AG08396 (cell line): Measurements from ENCODE around the gene TBCE.
A peak's percentile ranks its signal among the peaks of the same experiment; 100 is the strongest.
"Not testable (repeated sequence)": the region's sequence is repeated elsewhere in the genome, so short reads cannot be mapped to it uniquely, and the experiment has no call there.

Experiments
- DNase-seq: peaks from one replicate; pipeline ENCODE4 v3.0.0; 2012; ENCODE audit warnings: low spot score, mixed read lengths

Gene TBCE

DNA sequence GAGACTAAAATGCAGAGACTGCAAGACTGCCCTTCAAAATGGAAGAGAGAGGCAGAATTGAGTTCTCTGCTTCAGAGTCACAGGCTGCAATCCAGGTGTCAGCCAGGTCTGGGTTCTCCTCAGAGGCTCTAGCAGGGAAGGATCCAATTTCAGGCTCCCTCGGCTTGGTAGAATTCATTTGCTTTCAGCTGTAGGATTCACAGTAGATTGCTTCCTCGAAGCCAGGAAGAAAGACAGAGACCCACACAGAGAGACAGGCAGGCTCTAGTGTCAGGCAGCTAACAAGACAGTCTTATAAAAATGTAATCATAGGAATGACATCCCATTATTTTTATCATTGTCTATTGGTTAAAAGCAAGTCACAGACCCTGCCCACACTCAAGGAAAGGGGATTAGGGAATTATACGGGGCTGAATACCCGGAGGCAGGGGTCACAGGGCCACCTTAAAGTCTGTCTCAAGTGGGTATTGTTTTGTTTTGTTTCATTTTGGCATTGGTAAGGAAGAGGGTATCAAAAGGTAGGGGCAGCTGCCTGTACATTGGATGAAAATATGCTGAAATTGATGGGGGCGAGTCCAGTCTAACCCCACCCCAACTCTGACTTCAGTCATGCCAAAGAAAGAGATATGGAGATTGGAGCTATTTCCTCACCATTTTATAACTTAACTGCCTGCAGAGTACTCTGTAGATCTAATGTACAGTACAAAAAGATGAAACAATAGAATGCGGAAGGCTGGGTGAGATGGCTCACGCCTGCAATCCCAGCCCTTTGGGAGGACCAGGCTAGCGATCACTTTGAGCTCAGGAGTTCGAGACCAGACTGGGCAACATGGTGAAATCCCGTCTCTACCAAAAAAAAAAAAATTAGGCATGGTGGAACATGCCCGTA lies 9.5 kb upstream of the TBCE start:
- DNase-seq: no peak

DNA sequence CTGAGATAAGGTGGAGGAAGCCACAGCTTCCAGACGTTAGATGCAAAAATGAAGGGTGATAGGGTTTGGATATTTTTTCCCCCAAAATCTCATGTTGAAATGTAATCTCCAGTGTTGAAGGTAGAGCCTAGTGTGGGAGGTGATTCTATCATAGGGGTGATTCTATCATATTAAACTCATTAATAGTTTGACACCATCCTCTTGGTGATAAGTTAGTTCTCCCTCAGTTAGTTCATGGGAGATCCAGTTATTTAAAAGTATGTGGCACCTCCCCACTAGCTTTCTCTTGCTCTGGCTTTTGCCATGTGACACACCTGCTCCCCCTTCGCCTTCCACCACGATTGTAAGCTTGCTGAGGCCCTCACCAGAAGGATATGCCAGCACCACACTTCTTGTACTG lies 8.3 kb upstream of the TBCE start:
- DNase-seq: no peak

DNA sequence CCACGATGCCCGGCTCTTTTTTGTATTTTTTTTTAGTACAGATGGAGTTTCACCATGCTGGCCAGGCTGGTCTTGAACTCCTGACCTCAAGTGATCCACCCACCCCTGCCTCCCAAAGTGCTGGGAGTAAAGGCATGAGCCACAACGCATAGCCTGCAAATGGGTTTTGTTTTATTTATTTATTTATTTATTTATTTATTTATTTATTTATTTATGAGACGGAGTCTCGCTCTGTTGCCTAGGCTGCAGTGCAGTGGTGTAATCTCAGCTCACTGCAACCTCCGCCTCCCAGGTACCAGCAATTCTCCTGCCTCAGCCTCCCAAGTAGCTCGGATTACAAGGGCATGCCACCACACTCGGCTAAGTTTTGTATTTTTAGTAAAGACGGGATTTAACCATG lies 3.0 kb upstream of the TBCE start:
- not testable (repeated sequence) for DNase-seq

DNA sequence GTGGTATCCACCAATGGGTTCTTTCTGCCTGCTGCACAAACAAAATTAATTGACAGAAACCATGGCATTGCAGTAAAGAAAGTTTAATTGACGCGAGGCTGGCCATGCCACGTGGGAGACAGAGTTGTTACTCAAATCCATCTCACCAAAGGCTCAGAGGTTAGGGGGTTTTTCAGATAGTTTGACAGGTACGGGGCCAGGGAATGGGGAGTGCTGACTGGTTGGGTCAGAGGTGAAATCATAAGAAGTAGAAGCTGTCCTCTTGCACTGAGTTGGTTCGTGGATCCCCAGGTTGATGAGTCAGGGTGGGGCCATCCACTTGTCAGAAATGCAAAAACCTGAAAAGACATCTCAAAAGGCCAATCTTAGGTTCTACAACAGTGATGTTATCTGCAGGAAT lies 941 bp upstream of the TBCE start:
- no peak for DNase-seq

DNA sequence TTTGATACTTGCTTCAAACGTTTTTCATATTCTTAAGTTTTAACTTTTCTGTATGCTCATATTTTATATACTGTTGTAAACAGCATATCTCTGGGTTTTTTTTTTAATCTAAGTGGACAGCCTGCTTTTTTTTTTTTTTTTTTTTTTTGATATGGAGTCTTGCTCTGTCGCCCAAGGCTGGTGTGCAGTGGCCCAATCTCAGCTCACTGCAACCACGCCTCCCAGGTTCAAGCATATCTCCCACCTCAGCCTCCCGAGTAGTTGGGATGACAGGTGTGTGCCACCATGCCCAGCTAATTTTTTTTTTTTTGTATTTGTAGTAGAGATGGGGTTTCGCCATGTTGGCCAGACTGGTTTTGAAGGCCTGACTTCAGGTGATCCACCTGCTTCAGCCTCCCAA lies 1.2 kb downstream of the TBCE start:
- DNase-seq: no peak

DNA sequence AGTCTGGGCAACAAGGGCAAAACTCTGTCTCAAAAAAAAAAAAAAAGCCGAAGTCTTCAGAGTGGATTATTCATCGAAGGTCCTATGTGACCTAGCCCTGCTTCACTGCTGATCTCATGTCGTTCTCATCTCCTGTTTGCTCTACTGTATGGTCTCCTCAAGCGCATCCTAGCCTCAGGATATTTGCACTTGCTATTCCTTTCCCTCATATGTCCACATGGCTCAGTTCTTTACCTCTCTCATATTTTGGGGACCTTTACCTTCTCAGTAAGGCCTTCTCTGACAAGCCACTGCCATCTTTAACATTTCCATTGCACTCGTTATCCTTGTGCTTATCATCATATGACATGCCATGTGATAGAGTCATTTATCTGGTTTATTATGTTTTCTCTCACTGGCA lies 2.6 kb downstream of the TBCE start:
- DNase-seq: no peak

DNA sequence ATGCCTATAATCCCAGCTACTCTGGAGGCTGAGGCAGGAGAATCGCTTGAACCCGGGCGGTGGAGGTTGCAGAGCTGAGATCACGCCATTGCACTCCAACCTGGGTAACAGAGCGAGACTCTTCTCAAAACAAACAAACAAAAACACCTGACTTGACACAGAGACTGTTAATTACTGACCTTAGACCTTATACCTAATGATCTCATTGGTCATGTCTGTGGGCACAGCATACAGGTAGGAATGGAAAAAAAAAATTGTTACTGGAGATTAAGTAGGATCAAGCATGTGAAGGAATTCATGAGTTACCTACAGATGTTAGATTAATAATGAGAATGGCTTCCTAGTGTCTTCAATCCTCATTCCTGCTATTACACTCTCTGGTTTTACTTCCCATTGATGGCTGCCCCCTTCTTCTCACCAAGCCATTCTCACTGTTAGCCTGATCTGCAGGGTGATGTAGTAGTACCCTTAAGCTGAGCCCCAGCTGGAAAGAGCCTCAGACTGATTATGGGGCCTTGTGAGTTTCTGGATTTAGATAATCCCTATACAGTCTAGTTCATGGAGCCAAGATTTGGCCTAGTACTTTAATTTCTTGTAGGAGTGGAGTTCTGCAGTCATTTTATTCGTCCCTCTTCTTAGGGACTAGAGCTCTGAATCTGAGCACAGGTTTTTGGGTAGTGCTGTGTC lies 8.8 kb downstream of the TBCE start:
- no peak for DNase-seq

DNA sequence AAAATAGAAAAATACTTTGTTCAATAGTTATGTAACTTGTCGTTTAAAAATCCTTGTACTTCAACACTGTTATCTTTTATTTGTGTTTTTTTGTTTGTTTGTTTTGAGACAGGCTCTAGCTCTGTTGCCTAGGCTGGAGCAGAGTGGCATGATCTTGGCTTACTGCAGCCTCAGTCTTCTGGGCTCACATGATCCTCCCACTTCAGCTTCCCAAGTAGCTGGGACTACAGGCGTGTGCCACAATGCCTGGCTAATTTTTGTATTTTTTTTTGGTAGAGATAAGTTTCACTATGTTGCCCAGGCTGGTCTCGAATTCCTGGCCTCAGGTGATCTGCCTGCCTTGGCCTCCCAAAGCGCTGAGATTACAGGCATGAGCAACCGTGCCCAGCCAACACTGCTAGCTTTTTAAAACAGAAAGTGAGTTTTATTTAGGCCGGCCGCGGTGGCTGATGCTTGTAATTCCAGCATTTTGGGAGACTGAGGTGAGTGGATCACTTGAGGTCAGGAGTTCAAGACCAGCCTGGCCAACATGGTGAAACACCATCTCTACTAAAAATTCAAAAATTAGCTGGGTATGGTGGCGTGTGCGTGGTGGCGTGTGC lies 11.0 kb downstream of the TBCE start:
- not testable (repeated sequence) for DNase-seq

DNA sequence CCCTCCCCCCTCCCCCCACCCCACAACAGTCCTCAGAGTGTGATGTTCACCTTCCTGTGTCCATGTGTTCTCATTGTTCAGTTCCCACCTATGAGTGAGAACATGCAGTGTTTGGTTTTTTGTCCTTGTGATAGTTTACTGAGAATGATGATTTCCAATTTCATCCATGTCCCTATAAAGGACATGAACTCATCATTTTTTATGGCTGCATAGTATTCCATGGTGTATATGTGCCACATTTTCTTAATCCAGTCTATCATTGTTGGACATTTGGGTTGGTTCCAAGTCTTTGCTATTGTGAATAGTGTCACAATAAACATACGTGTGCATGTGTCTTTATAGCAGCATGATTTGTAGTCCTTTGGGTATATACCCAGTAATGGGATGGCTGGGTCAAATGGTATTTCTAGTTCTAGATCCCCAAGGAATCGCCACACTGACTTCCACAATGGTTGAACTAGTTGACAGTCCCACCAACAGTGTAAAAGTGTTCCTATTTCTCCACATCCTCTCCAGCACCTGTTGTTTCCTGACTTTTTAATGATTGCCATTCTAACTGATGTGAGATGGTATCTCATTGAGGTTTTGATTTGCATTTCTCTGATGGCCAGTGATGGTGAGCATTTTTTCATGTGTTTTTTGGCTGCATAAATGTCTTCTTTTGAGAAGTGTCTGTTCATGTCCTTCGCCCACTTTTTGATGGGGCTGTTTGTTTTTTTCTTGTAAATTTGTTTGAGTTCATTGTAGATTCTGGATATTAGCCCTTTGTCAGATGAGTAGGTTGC lies 14.9 kb downstream of the TBCE start:
- DNase-seq: not testable (repeated sequence)

DNA sequence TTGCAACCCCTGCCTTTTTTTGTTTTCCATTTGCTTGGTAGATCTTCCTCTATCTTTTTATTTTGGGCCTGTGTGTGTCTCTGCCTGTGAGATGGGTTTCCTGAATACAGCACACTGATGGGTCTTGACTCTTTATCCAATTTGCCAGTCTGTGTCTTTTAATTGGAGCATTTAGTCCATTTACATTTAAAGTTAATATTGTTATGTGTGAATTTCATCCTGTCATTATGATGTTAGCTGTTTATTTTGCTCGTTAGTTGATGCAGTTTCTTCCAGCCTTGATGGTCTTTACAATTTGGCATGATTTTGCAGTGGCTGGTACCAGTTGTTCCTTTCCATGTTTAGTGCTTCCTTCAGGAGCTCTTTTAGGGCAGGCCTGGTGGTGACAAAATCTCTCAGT lies 18.4 kb downstream of the TBCE start:
- not testable (repeated sequence) for DNase-seq

DNA sequence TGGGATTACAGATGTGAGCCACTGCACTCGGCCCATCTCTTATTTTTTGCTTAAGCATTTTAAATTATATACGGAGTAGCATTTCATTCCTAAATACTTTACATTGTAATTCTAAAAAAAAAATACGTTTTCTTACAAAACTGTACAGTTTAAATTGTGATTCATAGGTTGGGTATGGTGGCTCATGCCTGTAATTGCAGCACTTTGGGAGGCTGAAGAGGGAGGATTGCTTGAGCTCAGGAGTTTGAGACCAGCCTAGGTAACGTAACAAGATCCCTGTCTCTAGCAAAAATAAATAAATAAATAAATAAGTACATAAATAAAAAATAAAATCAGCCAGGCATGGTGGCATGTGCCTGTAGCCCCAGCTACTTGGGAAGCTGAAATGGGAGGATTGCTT lies 24.6 kb downstream of the TBCE start:
- DNase-seq: no peak

DNA sequence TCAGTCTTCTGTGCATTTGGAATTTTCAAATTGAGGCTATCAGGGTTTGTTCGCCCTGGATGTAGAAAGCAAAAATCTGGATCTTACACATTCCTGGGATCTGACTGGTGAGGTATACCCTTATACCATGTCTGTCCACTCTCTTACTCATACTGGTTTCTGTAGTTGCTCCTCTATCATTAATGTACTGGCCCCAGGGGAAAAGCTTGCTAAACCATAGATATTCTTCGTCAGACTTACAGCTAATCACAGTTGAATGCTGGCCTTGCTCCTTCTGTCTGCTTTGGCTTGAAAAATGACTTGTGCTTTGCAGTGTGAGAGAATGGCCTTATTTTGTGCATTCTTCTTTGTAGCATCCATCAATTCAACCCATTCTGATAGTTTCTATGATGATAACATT lies 30.5 kb downstream of the TBCE start:
- DNase-seq: peak; percentile 39

DNA sequence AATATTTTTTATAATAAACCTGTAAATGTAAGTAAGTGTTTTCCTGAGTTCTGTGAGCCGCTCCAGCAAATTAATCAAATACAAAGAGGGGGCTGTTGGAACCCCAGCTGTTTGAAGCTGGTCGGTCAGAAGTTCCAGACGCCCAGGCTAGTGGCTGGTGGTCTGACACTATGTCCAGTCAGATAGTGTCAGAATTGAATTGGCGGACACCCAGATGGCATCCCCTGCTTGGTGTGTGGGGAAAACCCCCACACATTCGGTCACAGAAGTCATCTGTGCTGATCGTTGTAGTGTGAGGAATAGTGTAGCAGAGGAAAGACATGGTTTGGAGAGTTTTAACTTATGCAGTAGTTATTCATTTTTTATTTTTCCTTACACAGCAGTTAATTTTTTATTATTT lies 32.4 kb downstream of the TBCE start:
- no peak for DNase-seq

DNA sequence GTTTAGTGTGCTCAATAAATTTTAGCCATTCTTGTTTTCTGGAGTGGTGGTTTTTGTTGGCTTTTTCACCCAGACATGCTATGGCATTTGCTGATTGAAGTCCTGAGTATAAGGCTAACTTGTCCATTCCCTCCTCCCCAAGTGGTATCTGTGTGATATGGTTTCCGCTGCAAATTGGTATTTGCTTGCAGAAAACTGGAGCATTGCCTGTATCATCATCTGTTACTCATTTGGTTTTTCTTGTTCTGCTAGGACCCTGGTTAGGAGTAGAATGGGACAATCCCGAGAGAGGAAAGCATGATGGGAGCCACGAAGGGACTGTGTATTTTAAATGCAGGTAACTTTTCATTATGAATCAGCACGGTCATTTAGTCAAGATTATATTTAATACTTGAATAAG lies 34.0 kb downstream of the TBCE start:
- no peak for DNase-seq

DNA sequence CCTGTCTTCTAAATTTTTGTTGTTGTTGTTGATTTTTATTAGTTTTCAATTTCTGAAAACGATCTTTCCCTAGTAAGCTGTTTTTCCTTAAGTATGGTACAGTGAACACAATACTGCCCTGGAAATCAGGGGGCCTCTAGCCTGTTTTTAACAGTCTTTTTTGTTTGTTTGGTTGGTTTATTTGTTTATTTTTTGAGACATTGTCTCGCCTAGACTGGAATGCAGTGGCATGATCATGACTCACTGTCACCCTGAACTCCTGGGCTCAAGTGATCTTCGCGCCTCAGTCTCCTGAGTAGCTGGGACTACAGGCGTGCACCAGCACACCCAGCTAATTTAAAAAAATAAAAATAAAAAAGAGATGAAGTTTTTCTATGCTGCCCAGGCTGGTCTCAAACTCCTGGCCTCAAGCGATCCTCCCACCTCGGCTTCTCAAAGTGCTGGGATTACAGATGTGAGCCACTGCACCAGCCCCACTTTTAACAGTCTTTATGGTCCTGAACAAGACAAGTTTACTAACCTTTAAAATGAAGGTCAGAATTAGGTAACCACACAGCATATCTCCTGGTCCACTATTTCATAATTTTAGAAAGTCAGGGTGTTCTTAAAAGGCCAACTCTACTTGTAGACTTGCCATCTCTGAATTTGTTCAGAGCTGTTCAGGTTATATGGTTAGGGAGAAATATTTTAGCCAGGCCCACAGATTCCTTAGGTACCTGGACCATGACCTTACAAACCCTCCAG lies 35.4 kb downstream of the TBCE start:
- no peak for DNase-seq

DNA sequence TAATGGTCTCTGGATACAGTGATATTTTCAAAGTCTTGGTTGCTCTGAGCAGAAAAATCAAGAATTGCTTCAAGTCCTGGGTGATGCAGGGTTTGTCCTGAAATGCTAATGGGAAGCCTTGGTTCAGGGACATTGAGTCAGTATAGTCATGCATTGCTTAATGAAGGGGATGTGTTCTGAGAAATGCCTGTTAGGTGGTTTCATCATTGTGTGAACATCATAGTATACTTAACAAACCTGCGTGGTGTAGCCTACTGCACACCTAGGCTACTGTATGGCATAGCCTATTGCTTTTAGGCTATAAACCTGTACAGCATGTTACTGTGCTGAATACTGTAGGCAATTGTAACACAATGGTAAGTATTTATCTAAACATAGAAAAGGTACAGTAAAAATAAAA lies 36.4 kb downstream of the TBCE start:
- no peak for DNase-seq

DNA sequence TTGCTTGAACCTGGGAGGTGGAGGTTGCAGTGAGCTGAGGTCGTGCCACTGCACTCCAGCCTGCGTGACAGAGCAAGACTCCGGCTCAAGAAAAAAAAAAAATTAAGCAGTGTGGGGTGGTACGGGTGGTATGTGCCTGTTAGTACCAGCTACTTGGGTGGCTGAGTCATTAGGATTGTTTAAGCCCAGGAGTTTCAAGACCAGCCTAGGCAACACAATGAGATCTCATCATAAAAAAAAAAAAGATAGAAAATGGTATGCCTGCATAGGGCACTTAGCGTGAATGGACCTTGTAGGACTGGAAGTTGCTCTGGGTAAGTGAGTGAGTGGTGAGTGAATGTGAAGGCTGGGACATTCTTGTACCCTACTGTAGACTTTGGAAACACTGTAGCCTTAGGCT lies 37.0 kb downstream of the TBCE start:
- no peak for DNase-seq

DNA sequence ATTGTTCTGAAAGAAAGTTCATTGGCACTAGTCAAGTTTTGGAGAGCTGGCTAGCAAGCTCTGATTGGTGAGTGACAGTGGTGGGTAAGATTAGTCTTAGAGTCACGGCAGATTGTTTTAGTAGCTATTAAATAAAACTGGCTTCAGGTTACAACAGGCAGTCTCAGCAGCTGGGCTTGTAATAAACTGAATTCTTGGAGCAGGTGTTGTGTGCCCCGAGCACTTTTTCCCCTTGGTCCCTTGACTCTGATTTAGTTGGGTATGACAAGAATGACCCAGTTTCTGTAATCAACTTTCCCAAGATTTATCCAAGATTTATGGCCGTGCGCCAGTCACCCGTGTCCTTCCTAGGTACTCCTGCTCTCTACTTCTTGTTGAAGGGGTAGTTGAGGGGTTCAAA lies 40.2 kb downstream of the TBCE start:
- no peak for DNase-seq

DNA sequence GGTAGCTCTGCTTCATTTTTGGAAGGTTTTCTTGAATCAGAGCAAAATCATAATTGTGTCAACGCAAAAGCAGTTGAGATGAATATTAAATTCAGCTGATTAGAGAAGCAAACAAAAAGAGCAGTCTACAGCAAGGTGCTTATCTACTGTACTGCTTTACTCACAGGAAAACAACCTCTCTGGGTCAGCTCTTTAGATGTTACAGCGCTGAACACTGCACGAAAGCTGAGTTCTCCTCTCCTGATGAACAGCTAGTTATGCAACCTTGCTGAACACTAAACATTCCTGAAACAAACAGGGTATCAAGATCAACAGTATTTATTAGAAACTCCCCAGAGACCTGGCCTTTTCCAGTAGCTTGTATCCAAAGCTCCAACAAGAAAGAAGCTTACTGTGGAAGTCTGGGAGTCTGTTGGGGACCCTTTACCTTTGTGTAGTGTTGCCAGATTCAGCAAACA lies 41.3 kb downstream of the TBCE start:
- DNase-seq: no peak

DNA sequence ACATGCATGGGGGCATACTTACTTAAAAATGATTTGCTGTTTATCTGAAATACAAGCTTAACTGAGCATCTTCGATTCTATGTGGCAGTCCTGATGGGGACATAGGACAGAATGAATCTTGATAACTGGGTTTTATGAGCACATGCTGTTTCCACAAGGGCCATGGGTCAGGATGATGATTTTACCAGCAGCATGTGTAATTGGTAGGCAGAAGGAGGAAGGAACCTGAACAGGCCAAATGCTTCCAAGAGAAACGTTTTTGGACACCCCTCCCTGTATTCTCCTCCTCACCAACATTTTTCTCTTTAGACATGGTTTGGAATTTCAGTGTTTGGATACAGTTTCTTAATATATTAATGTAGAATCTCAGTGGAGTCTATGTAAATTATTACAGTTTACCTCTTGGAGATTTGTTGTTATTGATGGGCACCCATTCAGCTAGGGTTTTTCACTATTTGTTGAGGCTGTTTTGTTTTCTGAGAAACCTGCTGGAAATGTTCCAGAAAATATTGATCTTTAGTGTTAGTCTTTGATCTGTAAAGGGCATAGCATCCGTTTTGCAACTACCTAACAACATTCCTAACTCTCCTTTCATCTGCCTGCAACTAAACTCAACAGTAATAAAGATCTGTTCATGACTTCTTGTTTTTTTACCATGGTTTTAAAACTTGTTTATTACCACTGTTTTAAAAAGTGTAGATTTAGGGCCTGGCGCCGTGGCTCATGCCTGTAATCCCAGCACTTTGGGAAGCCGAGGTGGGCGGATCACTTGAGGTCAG lies 42.0 kb downstream of the TBCE start:
- DNase-seq: no peak

DNA sequence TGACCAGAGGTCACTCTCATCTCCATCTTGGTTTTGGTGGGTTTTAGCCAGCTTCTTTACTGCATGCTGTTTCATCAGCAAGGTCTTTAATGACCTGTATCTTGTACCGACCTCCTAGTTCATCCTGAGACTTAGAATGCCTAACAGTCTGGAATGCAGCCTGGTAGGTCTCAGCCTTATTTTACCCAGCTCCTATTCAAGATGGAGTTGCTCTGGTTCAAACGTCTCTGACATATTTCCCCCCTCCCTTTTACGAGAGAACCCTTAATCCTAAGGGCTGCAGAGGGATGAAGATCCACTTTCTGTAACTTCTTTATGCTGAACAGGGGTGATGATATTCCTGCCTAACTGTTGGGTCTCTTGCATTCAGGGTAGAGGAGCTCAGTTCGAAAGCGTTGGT lies 43.2 kb downstream of the TBCE start:
- DNase-seq: no peak
